ENCODE data around the gene MTARC1. TPM values are rescaled to one million over a fixed set of nuclear protein-coding genes. Genes with fewer than 3 reads are reported as not detected.
A peak's percentile ranks its signal among the peaks of the same experiment; 100 is the strongest.

Gene MTARC1
- total RNA-seq, 1 donor from 2014 or later: 2.6 TPM

DNA sequence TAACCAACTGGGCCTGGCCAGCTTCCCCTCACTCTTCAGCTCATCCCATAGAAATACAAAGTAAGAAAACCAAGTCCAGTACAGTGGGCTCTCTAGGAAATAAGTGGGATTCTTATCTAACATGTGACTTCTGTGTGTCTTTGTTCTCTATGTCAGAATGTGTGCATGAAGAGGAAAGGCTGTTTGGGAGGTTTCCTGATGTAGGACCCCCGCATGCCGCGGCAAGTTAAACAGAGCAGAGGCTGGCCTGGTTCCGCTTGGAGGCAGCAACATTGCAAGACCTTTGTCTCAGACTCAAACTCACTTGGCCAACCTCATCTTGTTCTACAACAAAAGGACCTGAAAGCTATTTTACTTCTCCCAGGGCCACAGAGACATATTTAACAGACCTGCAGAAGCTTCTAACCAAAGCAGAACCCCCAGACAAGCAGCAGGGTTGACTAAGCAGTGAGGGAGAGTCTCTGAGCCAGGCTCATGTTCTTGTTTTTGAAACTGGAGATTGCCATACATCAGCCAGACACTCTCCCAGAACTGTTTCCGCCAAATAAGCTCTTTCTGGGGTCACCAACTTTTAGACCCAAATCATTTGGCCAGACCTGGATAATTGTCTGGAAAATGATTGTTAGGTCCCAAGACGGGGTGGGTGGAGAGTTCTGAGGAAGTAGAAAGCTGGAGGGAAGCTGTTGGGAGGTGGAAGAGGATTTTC is 32.3 kb upstream of the MTARC1 start:
- no peaks in the 10 kb centered on the region for H3K9me3 Mint-ChIP-seq (ENCODE audit: unreplicated experiment)
- peaks cover 21% of the 10 kb centered on the region for H3K4me1 Mint-ChIP-seq (ENCODE audit: unreplicated experiment)
- no peaks in the 10 kb centered on the region for H3K36me3 Mint-ChIP-seq (ENCODE audit: low read depth, unreplicated experiment)
- no peak overlapping the region for H3K4me3 Mint-ChIP-seq (ENCODE audit: unreplicated experiment)
- no peak for DNase-seq (ENCODE audit: low spot score)
- H3K27ac Mint-ChIP-seq (ENCODE audit: unreplicated experiment): peak overlapping the region; percentile 31
- TF ChIP-seq, protein P1, sequence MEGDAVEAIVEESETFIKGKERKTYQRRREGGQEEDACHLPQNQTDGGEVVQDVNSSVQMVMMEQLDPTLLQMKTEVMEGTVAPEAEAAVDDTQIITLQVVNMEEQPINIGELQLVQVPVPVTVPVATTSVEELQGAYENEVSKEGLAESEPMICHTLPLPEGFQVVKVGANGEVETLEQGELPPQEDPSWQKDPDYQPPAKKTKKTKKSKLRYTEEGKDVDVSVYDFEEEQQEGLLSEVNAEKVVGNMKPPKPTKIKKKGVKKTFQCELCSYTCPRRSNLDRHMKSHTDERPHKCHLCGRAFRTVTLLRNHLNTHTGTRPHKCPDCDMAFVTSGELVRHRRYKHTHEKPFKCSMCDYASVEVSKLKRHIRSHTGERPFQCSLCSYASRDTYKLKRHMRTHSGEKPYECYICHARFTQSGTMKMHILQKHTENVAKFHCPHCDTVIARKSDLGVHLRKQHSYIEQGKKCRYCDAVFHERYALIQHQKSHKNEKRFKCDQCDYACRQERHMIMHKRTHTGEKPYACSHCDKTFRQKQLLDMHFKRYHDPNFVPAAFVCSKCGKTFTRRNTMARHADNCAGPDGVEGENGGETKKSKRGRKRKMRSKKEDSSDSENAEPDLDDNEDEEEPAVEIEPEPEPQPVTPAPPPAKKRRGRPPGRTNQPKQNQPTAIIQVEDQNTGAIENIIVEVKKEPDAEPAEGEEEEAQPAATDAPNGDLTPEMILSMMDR (IDR thresholded peaks at IDR 0.05; ENCODE audit: unreplicated experiment): no peak
- H3K27me3 Mint-ChIP-seq (ENCODE audit: unreplicated experiment): peaks cover 6% of the 10 kb centered on the region

DNA sequence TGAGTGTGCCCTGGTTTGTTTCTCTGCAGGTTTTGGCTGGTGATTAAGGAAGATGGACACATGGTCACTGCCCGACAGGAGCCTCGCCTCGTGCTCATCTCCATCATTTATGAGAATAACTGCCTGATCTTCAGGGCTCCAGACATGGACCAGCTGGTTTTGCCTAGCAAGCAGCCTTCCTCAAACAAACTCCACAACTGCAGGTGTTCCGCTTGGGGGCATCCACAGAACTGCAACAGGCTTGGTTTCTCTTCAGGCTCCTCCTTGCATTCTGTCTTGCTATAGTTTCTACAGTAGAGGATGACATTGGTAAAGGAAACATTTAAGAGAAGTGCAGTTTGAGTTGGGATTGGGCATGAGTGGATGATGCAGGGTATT is 31.8 kb upstream of the MTARC1 start:
- no peaks in the 10 kb centered on the region for H3K36me3 Mint-ChIP-seq (ENCODE audit: low read depth, unreplicated experiment)
- no peaks in the 10 kb centered on the region for H3K9me3 Mint-ChIP-seq (ENCODE audit: unreplicated experiment)
- TF ChIP-seq, protein P1 (IDR thresholded peaks at IDR 0.05; ENCODE audit: unreplicated experiment): no peak
- no peak overlapping the region for H3K4me3 Mint-ChIP-seq (ENCODE audit: unreplicated experiment)
- no peak overlapping the region for H3K27ac Mint-ChIP-seq (ENCODE audit: unreplicated experiment)
- no peak for DNase-seq (ENCODE audit: low spot score)
- H3K27me3 Mint-ChIP-seq (ENCODE audit: unreplicated experiment): peaks cover 6% of the 10 kb centered on the region
- H3K4me1 Mint-ChIP-seq (ENCODE audit: unreplicated experiment): peaks cover 21% of the 10 kb centered on the region

DNA sequence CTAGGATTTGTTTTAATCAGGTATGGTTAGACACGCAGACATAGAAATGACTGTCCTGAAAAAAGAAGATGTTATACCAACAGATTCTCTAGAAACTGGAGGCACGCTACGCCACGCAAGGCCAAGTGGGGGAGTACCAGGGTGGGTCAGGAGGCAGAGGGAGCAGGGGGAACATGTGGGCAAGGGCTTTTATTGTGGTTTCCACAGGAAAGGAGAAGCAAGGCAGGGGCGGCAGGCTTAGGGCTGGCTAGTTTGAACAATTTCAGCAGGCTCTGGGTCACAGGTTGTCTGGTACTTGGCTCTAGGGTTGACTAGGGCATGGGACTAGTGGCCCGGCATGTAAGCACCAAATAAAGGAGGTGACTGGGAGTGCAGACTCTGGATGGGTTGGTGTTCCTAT is 31.4 kb upstream of the MTARC1 start:
- H3K4me1 Mint-ChIP-seq (ENCODE audit: unreplicated experiment): peaks cover 18% of the 10 kb centered on the region
- no peak for DNase-seq (ENCODE audit: low spot score)
- H3K36me3 Mint-ChIP-seq (ENCODE audit: low read depth, unreplicated experiment): no peaks in the 10 kb centered on the region
- H3K27ac Mint-ChIP-seq (ENCODE audit: unreplicated experiment): no peak overlapping the region
- H3K4me3 Mint-ChIP-seq (ENCODE audit: unreplicated experiment): no peak overlapping the region
- no peaks in the 10 kb centered on the region for H3K9me3 Mint-ChIP-seq (ENCODE audit: unreplicated experiment)
- TF ChIP-seq, protein P1 (IDR thresholded peaks at IDR 0.05; ENCODE audit: unreplicated experiment): no peak
- H3K27me3 Mint-ChIP-seq (ENCODE audit: unreplicated experiment): peaks cover 6% of the 10 kb centered on the region

DNA sequence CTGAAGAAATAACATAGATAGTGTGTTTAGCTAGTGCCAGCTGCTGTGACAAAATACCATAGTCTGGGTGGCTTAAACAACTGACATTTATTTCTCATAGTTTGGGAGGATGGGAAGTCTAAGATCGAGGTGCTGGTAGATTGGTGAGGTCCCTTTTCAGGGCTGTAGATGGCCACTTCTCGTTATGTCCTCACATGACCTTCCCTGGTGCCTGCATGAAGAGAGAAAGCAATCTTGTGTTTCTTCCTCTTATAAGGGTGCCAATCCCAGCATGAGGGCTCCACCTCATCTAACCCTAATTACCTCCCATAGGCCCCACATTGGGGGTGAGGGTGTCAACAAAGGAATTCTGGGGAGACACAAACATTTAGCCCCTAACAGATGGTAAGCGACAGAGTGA is 29.3 kb upstream of the MTARC1 start:
- DNase-seq (ENCODE audit: low spot score): no peak
- TF ChIP-seq, protein P1 (IDR thresholded peaks at IDR 0.05; ENCODE audit: unreplicated experiment): no peak
- Mint-ChIP-seq H3K36me3 (ENCODE audit: low read depth, unreplicated experiment) (no peaks in the 10 kb centered on the region), H3K27ac (ENCODE audit: unreplicated experiment) (no peak overlapping the region), H3K27me3 (ENCODE audit: unreplicated experiment) (no peaks in the 10 kb centered on the region), H3K4me1 (ENCODE audit: unreplicated experiment) (peaks cover 7% of the 10 kb centered on the region), H3K9me3 (ENCODE audit: unreplicated experiment) (no peaks in the 10 kb centered on the region), H3K4me3 (ENCODE audit: unreplicated experiment) (no peak overlapping the region)

DNA sequence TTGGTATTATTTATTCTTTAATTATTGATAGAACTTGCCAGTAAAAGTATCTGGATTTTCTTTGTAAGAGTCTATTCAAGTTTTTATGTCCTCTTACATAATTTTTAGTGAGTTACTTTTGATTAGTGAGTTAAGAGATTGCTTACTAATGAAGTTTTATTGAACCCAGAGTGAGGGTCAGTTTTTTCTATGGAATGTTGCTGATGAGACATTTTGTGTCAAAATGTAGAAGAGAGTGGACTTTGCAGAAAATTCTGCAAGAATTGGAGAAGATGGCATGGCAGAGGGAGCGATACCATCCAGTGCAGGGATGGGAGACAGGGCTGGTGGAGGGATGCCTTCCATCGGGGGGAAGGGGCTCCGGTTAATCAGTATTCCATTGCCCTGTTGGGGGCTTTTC is 27.6 kb upstream of the MTARC1 start:
- Mint-ChIP-seq H3K9me3 (ENCODE audit: unreplicated experiment) (no peaks in the 10 kb centered on the region), H3K27me3 (ENCODE audit: unreplicated experiment) (no peaks in the 10 kb centered on the region), H3K36me3 (ENCODE audit: low read depth, unreplicated experiment) (no peaks in the 10 kb centered on the region), H3K4me1 (ENCODE audit: unreplicated experiment) (peaks cover 3% of the 10 kb centered on the region), H3K4me3 (ENCODE audit: unreplicated experiment) (no peak overlapping the region), H3K27ac (ENCODE audit: unreplicated experiment) (no peak overlapping the region)
- TF ChIP-seq, protein P1 (IDR thresholded peaks at IDR 0.05; ENCODE audit: unreplicated experiment): no peak
- DNase-seq (ENCODE audit: low spot score): no peak
